Mucosa of descending colon (tissue), 3 donors: ENCODE data around the gene ELL2. TPM values are rescaled to one million over a fixed set of nuclear protein-coding genes. Genes with fewer than 3 reads are reported as not detected.

Source experiments
- ATAC-seq: fragments of 200-7000 bp; cut with Tn5 transposase; one replicate; pipeline ENCODE4 v1.9.1; 2020; ENCODE audit warnings: mild to moderate bottlenecking, moderate library complexity
- DNase-seq, 3 donors: peaks; one replicate each; pipeline ENCODE4 v3.0.0-alpha.2; 2020
- H3K36me3 ChIP-seq: fragments of 200-600 bp; one replicate; pipeline ENCODE4 v1.8.0; 2021; ENCODE audit warnings: low read depth, mild to moderate bottlenecking
- H3K4me1 ChIP-seq: fragments of 200-600 bp; one replicate; pipeline ENCODE4 v1.8.0; 2021; ENCODE audit warnings: low read depth, mild to moderate bottlenecking
- H3K4me3 ChIP-seq: fragments of 200-600 bp; one replicate; pipeline ENCODE4 v1.8.0; 2021; ENCODE audit warnings: mild to moderate bottlenecking
- H3K9me3 ChIP-seq: fragments of 200-600 bp; one replicate; pipeline ENCODE4 v1.8.0; 2021; ENCODE audit warnings: mild to moderate bottlenecking
- intact Hi-C, 2 donors: fragments of 100-400 bp; cut with DNase I in 1 of 2; cut with micrococcal nuclease in 1 of 2; formaldehyde crosslinking; loops; one replicate each; pipeline versions ENCODE4 v1.11.0 to v1.11.1; 2022; cut with DNase I, micrococcal nuclease
- total RNA-seq, 3 donors: library from RNA; stranded (reverse); fragmentation: NEBNext Ultra II Directional in 2 of 3; extraction: Animal tissue kit (Norgen Biotek cat#: 25700) in 2 of 3; gene quantifications; one replicate each; pipeline versions ENCODE4 v1.2.1 to v1.2.4, GENCODE V29; 2021 to 2023
- TF ChIP-seq, protein P1 (sequence below): fragments of 200-600 bp; IDR thresholded peaks from one replicate; pipeline ENCODE4 v1.8.0; 2022; ENCODE audit warnings: antibody characterized with exemption, mild to moderate bottlenecking
- donor health status: DM: no; HTN: no; CAD: no; lungs with moderate emphysema.
- donor health status: DM: no; HTN: no; CAD: no.
- donor health status: DM: no; HTN: yes; CAD: no.

ELL2 gene
- total RNA-seq, 3 donors from 2014 or later, result 26.9 to 42.7 (median 31.7) TPM

DNA sequence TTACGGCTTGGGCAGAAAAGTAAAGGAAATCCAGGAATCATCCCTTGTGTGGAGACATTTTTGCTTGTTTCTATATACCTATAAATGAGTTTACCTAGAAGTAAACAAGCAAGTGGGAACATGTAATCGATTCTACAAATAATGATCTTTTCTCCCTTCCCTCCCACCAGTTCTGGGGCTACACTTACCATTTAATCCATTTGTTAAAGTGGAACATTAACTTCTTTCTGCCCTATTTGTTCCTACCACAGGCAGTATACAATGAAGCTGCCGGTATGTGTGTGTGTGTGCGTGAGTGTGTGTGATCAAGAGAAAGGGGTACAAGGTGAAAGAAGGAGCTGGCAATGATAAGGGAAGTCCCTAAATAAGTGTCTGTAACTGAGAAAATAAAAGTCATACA is 26.4 kb upstream of the ELL2 start:
- TF ChIP-seq, protein P1, sequence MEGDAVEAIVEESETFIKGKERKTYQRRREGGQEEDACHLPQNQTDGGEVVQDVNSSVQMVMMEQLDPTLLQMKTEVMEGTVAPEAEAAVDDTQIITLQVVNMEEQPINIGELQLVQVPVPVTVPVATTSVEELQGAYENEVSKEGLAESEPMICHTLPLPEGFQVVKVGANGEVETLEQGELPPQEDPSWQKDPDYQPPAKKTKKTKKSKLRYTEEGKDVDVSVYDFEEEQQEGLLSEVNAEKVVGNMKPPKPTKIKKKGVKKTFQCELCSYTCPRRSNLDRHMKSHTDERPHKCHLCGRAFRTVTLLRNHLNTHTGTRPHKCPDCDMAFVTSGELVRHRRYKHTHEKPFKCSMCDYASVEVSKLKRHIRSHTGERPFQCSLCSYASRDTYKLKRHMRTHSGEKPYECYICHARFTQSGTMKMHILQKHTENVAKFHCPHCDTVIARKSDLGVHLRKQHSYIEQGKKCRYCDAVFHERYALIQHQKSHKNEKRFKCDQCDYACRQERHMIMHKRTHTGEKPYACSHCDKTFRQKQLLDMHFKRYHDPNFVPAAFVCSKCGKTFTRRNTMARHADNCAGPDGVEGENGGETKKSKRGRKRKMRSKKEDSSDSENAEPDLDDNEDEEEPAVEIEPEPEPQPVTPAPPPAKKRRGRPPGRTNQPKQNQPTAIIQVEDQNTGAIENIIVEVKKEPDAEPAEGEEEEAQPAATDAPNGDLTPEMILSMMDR, result no peak
- Histone ChIP-seq H3K4me3 (no peak overlapping the region), H3K4me1 (no peaks in the 10 kb centered on the region), H3K36me3 (no peaks in the 10 kb centered on the region), H3K9me3 (no peaks in the 10 kb centered on the region)
- intact Hi-C loops, result no loop called here
- DNase-seq (no peak), ATAC-seq (no peak)

DNA sequence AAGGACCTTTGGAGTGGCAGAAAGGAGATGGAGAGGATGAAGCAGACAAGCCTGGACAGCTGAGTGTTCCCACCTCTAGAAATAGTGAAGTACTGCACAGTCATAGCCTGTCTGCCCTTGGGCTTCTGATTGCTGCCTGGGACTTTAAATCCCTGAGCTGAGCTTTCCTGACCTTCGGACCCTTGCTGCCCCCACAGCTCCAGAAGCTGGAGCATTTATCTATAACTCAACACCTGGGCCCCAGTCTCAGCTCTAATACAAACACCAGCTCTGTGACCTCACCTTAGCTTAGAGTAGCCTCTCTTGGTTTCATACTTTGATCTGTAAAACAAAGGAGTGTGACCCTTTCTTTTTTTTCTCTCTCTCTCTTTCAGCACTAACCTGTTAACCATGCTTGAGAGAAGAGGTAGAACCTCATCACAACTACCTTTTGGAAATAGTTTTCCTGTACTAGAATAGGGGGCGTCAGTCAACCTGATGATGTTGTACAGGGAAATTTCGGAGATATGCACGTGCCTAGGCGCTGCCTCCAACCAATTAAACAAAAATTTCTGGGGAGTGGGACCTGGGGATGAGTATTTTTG is 25.4 kb upstream of the ELL2 start:
- Histone ChIP-seq H3K4me1 (no peaks in the 10 kb centered on the region), H3K4me3 (no peak overlapping the region), H3K9me3 (no peaks in the 10 kb centered on the region), H3K36me3 (no peaks in the 10 kb centered on the region)
- intact Hi-C loops, result no loop called here
- peak; percentile 49 for ATAC-seq
- TF ChIP-seq, protein P1, result no peak
- DNase-seq, result no peak

DNA sequence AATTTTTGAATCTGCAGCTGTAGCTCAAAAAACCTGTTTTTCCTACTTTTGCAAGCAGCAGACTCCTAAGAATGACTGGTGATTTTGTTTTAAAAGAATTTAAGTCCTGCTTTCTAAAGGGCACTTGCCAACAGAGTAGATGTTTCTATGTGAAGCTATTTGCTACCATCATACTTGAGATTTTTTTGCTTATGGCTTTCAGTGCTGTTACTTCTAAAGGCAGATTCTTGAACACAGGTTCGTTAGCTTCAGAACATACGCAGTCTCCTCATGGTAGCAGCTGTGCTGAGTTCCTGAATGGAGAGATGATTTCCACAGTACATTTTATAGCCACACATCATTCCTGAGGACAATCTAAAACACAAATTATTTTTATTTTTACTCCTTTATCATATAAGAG is 24.4 kb upstream of the ELL2 start:
- TF ChIP-seq, protein P1, result no peak
- H3K9me3 ChIP-seq, result no peaks in the 10 kb centered on the region
- no peak overlapping the region for H3K4me3 ChIP-seq
- ATAC-seq (no peak), DNase-seq (no peak)
- intact Hi-C loops, result no loop called here
- no peaks in the 10 kb centered on the region for H3K36me3 ChIP-seq
- H3K4me1 ChIP-seq, result no peaks in the 10 kb centered on the region

DNA sequence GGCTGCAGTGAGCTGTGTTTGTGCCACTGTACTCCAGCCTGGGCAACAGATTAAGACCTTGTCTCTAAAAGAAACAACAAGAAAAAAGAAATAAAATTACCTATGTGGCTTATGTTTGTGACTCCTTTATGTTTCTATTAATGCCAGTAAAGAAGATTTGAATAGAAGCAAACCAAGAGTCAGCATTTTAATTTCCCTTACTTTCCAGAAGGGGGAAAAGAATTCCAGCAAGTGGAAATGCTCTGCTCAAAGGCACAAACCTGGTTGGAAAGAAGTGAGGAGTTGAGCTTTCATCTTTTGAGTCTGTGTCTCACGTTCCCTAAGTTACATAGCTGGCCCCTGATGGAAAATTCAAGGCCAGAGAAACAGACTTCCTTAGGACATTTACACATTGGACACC is 23.6 kb upstream of the ELL2 start:
- Histone ChIP-seq H3K9me3 (no peaks in the 10 kb centered on the region), H3K4me1 (no peaks in the 10 kb centered on the region), H3K4me3 (no peak overlapping the region), H3K36me3 (no peaks in the 10 kb centered on the region)
- intact Hi-C loops, result no loop called here
- DNase-seq, result no peak
- ATAC-seq, result no peak
- TF ChIP-seq, protein P1, result no peak

DNA sequence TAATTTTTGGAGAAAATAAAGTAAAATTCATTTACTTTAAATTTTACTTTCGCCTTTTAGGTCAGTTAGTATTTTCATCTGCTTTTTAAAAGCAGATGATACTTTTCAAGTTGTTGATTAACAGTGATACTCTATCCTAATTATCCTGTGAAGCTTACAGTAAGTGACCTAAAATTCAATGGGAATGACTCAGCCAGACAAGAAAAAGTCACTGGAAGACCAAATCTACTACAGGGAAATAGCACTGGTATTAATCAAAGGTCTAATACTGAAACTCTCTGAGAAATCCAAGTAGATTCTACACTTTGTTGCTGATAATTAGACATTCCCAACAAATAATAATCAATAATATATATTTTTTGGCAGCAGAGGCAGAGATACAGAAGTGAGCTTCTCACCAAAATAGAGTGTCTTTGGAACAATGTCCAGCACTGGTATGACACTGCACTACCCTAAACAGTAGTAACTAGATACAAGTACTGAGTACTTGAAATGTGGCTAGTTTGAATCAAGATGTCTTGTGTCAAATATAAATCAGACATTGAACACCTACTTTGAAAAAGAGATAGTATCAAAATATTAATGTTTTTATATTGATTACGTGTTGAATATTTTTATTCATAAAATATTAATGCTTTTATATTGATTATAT is 22.8 kb upstream of the ELL2 start:
- H3K9me3 ChIP-seq, result no peaks in the 10 kb centered on the region
- no peaks in the 10 kb centered on the region for H3K4me1 ChIP-seq
- no peak for ATAC-seq
- intact Hi-C loops, result no loop called here
- no peak for DNase-seq
- TF ChIP-seq, protein P1, result no peak
- H3K4me3 ChIP-seq, result no peak overlapping the region
- H3K36me3 ChIP-seq, result no peaks in the 10 kb centered on the region
